SH-SY5Y (cell line): Measurements from ENCODE around the gene CCDC85C.

Experiments used
- GATA2 ChIP-seq: IDR thresholded peaks from 2 replicates; pipeline ENCODE4 v1.6.1; 2011; ENCODE audit warnings: mild to moderate bottlenecking, low read depth, low read length
- GATA3 ChIP-seq: IDR thresholded peaks from 2 replicates; pipeline ENCODE4 v1.6.1; 2011; ENCODE audit warnings: low read depth, mild to moderate bottlenecking, low read length, moderate library complexity

DNA sequence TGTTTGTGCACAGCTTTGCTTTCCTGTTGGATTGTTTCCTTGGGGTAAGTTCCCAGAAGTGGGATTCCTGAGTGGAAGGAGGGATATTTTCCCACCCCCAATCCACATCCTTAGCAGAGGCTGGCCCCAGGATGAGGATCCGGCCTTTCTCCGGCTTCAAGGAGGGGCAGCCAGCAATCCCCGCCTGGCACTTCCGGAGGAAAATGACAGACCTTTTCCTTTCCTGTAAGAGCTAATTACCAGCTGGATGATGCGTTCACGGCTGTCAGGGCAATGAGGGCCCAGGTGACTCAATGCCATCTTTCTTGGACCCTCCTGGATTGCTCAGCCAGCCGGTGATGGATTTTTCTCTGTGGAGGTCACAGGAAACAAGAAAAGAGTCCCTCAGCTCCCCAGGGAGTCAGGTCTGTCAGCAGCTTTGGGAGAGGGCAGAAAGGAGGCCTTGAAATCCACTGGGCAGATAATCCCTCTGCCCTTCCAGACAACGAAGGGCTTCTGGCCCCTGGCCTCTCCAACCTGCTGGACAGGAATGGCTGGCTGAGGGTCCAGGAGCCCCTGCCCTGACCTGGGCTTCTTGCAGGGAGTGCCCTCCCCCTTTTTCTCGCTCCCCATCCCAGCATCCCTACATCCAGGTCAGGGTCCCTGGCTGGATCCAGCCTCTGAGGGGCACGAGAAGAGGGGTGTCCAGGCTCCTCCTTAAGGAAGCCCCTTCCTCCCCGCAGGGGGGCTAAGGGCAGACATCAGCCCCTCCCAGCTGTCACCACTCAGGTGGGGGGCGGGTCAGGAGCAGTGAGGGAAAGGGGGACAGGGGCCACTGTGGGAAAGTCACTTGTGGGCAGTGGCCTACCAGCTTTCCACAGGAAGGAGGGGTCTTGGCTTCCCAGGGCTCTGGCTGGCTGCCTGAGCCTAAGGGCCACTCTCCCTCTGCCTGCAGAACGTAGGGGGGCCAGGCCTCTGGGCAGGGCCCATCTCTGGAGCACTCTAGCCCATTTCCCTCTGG, 16.1 kb upstream of the CCDC85C start:
- TF ChIP-seq GATA3 (no peak), GATA2 (no peak)
